Raji (cell line): ENCODE data around the gene LY6G6F.
A peak's percentile ranks its signal among the peaks of the same experiment; 100 is the strongest.

Experiments used
- POLR2A ChIP-seq: IDR thresholded peaks from 2 replicates; pipeline ENCODE4 v1.6.1; 2011; ENCODE audit warnings: low read depth, low read length, control low read depth; ENCODE audit not compliant: insufficient read depth

The LY6G6F gene

GRCh38 chr6:31664790-31665500 is 41.7 kb upstream of the LY6G6F start, which contains the start of gene GPANK1:
TSS of gene GPANK1 (minus strand) at chr6:31664997. CDS start at chr6:31664478, 519 bp downstream.
- TF ChIP-seq POLR2A, result peak; percentile 77

GRCh38 chr6:31665501-31666336 is 40.9 kb upstream of the LY6G6F start, which contains the start of gene CSNK2B:
TSS of gene CSNK2B (plus strand) at chr6:31666080. CDS start at chr6:31666832, 752 bp downstream.
- TF ChIP-seq POLR2A, result peak; percentile 93

GRCh38 chr6:31666337-31666965 is 40.2 kb upstream of the LY6G6F start:
- no peak for TF ChIP-seq POLR2A

GRCh38 chr6:31669676-31670075 is 37.0 kb upstream of the LY6G6F start, which contains the start of gene LY6G5B:
TSS of gene LY6G5B (plus strand) at chr6:31669976. CDS start at chr6:31670951, 975 bp downstream.
- no peak for TF ChIP-seq POLR2A

- no peak for TF ChIP-seq POLR2A
Observed at GRCh38 chr6:31676322-31676903, 30.3 kb upstream of the LY6G6F start.

GRCh38 chr6:31676904-31677303 is 29.8 kb upstream of the LY6G6F start:
- no peak for TF ChIP-seq POLR2A

- no peak for TF ChIP-seq POLR2A
Observed at GRCh38 chr6:31677955-31678354, 28.7 kb upstream of the LY6G6F start.

- 0 out of 2 replicates have a peak, but pooled peaks have one; percentile 10 for TF ChIP-seq POLR2A
Observed at GRCh38 chr6:31680226-31681134, 26.2 kb upstream of the LY6G6F start, which contains the start of gene LY6G5C. TSS of gene LY6G5C (minus strand) at chr6:31681067. CDS start at chr6:31680373, 694 bp downstream.

- TF ChIP-seq POLR2A, result no peak
Observed at GRCh38 chr6:31681135-31681671, 25.5 kb upstream of the LY6G6F start.

GRCh38 chr6:31683591-31683990 is 23.1 kb upstream of the LY6G6F start:
- TF ChIP-seq POLR2A, result no peak

GRCh38 chr6:31686483-31686882 is 20.2 kb upstream of the LY6G6F start:
- TF ChIP-seq POLR2A, result no peak

- no peak for TF ChIP-seq POLR2A
Observed at GRCh38 chr6:31687321-31687720, 19.3 kb upstream of the LY6G6F start.

- no peak for TF ChIP-seq POLR2A
Observed at GRCh38 chr6:31687860-31688693, 18.6 kb upstream of the LY6G6F start.
